GM18909 (cell line): Measurements from ENCODE around the gene INTS1.
A peak's percentile ranks its signal among the peaks of the same experiment; 100 is the strongest.

ENCODE experiments used
- ATAC-seq: cut with Tn5 transposase; IDR thresholded peaks from one replicate; pipeline ENCODE4 v1.9.1; 2021; ENCODE audit warnings: mild to moderate bottlenecking; ENCODE audit not compliant: unreplicated experiment, poor library complexity

Gene INTS1, protein sequence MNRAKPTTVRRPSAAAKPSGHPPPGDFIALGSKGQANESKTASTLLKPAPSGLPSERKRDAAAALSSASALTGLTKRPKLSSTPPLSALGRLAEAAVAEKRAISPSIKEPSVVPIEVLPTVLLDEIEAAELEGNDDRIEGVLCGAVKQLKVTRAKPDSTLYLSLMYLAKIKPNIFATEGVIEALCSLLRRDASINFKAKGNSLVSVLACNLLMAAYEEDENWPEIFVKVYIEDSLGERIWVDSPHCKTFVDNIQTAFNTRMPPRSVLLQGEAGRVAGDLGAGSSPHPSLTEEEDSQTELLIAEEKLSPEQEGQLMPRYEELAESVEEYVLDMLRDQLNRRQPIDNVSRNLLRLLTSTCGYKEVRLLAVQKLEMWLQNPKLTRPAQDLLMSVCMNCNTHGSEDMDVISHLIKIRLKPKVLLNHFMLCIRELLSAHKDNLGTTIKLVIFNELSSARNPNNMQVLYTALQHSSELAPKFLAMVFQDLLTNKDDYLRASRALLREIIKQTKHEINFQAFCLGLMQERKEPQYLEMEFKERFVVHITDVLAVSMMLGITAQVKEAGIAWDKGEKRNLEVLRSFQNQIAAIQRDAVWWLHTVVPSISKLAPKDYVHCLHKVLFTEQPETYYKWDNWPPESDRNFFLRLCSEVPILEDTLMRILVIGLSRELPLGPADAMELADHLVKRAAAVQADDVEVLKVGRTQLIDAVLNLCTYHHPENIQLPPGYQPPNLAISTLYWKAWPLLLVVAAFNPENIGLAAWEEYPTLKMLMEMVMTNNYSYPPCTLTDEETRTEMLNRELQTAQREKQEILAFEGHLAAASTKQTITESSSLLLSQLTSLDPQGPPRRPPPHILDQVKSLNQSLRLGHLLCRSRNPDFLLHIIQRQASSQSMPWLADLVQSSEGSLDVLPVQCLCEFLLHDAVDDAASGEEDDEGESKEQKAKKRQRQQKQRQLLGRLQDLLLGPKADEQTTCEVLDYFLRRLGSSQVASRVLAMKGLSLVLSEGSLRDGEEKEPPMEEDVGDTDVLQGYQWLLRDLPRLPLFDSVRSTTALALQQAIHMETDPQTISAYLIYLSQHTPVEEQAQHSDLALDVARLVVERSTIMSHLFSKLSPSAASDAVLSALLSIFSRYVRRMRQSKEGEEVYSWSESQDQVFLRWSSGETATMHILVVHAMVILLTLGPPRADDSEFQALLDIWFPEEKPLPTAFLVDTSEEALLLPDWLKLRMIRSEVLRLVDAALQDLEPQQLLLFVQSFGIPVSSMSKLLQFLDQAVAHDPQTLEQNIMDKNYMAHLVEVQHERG (N-terminal part only)

DNA sequence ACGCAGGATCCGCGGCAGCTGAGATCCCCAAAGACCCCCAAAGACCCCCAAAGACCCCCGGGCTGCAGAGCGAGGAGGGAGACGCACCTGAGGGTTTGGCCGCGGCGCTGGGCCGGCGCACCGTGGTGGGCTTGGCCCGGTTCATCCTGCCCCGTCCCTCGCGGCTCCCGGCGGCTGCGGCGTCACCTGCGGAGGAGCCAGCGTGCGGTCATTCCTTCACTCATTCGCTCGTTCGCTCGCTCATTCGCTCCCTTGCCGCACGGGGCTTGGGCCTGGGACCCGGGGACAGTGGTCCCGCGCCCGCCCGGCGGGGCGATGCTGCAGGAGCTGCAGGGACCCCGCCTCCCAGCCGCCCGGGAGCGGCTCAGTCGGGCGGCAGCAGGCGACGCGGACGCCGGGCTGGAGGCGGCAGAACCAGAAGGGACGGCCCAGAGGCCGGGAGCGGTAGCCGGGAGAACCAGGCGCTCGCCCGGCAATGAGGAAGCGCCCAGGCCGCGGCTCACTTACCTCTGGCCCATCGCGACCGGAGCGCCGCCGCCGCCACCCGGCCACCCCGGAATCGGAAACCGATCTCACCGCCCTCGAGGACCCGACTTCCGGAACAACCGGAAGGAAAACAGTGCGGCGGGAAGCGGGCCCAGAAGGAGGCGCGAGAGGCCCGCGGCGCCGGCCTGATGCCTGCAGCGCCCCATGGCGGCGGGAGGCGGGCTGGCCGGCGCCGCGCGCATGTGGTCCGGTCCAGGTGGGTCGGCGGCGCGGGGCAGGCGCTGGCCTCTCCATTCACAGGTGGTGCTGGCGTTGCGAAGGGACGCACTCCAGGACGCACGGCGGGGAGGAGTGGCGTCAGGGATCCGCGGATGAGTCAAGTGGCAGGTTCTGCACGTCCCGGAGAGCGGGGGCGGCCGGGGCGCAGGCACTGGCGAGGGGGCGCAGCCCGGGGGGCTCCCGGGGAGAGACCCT, at the start of gene INTS1:
Gene INTS1 (minus strand): TSS at position 574 of the 960 bp plus-strand sequence. CDS start 429 bp downstream, at position 145.
- peak; percentile 79 for ATAC-seq

DNA sequence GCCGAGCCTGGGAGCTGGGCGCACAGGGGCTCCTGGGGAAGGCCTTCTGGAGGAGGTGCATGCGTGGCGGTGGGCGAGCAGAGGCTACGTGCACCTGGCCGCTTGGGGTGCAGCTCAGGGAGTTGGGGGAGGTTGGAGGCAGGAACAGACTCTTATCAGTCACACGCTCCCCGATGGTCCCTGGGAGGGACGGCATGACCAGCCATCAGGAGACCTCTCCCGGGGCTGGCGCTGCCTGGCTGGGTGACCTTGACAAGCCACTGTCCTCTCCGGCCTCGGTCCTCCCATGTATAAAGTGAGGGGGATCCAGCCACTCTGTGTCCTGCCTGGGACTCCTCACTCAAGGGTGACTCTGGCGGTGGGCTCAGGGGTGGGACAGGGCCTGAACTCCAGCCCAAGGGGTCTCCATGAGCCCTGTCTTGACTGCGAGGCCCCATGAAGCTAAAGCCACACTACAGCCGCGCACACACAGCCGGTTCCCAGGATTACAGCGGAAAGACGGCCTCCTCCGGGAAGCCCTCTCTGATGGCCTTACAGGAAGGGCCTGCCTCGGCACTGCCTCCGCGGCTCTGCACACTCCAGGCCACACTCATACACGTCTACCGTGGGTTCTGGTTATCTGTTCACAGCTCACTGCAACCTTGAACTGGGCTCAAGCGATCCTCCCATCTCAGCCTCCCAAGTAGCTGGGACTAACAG, 49.5 kb upstream of the INTS1 start:
- ATAC-seq, result no peak

DNA sequence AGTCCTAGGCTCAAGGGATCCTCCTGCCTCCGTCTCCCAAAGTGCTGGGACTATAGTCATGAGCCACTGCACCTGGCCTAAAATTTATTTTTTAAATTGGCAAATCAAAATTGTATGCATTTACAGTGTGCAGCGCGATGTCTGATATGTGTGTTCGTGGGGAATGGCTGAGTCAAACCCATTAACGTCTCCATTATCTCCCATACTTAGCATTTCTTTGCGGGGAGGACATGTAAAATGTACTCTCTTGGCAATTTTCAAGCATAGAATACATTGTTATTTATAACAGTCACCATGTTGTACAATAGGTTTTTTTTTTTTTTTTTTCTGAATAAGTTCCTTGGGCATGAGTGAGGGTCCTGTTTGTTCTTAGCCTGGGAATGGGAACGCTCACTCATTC, 48.0 kb upstream of the INTS1 start:
- no peak for ATAC-seq

DNA sequence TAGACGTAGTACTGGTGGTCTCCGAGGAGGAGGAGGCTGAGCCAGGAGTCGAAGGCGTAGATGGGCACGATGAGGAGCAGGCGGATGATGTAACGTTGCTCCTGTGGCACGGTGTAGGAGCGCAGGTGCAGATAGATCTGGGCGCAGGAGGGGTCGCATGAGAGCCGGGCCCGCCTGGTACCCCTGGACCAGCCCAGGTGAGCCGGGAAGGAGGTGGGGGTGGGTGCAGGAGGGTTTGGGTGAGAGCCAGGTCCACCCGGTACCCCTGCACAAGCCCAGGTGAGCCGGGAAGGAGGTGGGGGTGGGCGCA, 46.6 kb upstream of the INTS1 start:
- no peak for ATAC-seq

DNA sequence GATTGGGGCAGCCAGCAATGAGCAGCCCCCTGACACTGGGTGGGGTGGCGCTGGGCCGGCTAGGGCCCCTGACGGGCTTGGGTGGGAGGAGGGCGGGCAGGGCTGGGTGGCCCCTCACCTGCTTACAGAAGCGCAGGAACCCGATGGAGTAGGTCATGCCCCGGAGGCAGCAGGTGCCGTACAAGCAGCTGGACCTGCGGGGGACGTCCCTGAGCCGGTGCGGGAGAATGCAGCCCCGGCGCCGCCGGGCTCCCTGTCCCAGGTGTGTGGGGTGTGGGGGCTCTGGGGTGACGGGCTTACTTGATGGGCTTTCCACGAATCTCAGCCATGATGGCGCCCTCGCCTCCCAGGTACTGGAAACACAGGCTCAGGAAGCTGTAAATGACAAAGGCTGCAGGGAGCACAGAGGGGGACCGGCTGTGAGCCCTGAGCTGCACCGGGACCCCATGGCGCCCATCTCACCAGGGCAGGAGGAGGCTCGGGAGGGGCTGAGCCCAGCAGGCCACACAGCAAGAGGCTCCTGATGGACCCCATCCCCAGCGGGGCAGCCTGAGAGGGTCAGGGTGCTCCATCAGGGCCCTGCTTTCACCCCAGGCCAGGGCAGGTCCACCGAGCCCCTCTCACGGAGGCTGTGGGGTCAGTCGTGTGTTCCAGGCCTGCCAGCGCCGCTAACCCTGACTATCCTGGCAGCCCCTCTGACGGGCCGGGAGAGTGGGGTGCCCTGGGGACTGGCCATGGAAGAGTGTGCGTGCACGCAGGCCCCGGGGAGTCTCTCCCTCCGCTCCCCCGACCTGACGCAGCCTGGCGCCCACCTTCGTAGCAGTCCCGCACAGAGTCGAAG, 46.0 kb upstream of the INTS1 start:
- no peak for ATAC-seq

DNA sequence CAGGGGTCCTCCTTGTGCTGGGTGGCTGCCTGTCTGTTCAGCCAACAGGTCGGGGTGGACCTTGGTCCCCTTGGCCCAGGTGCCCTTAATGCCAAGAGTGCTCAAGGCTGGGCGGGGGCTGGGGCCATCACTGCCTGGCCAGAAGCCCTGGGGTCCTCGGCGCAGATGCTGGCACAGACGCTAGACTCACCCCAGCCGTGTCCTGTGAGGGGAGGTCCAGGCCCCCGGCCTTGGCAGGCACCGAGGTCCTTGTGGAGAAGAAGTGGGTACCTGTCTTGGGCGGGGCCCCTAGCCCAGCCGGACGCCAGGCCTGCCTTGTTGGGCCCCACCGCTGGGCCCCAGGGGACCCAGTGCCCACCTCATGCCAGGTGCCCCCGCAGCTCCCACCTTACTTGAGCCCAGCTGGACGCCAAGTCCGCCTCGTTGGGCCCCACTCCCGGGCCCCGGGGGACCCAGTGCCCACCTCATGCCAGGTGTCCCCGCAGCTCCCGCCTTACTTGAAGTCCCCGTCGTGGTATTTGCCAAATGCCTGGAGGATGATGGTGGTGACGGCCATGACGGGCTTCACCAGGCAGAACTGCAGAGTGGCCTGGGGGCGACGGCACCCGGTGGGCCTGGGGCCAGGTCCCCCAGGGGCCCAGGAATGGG, 45.3 kb upstream of the INTS1 start:
- no peak for ATAC-seq

DNA sequence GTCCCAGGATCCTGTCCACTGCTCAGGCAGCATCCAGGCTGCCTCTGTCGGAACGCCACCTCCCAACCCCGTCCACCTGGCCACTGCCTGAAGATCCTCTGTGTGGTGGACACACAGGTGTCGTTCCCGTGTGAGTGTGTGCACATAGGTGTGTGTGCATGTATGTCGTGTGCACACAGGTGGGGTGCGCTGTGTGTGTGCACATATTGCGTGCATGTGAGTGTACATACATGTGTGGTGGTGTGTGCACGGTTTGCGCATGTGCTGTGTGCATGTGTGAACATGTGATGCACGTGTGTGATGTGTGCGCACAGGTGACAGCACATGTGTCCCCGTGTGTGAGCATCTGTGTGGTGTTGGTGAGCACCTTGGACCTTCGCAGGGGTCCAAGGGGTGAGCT, 44.8 kb upstream of the INTS1 start:
- no peak for ATAC-seq

DNA sequence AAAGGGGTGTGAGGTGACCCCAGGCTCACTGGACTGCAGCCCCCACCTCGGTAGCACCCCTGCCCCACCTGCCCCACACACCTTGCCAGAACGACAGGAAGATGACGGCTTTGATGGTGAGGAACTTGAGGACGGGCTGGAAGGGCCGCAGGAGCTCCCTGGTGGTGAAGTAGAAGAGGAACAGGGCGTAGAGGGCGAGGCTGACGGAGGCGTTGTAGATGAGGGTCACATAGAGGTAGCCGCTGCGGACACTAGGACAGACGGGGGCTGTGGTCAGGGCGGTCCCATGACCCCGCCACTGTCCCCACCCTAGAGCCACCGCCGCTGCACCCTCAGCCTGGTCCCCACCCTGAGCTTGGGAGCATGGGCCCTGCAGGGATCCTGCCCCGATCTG, 44.2 kb upstream of the INTS1 start:
- ATAC-seq, result no peak

DNA sequence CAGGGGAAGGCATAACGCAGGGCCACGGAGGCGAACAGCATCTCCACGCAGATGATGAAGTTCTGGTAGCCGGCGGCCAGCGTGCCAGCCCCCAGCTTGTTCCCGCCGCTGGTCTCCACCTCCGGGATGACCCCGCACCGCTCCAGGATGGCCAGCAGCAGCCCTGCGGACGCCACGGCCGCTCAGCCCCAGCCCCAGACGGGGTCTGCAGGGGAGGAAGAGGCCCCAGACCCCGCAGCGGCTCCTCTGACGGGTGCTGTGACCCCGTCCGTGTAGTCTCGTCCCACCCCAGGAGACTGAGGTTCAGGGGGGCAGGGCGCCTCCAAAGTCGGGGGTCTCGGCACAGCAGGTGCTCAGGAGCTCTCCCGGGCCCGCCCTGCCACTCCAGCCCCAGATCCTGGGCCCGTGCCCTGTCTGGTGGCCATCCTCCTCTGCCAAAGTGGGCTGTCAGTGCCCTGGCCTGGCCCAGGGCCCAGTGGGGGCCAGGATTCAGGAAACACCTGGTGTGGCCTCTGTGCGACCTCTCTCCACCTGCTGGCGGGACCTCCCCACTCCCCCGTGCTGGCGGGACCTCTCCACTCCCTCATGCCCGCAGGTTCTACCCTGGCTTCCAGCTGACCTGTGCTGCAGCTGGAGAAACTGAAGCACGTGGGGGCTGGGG, 43.7 kb upstream of the INTS1 start:
- ATAC-seq, result no peak

DNA sequence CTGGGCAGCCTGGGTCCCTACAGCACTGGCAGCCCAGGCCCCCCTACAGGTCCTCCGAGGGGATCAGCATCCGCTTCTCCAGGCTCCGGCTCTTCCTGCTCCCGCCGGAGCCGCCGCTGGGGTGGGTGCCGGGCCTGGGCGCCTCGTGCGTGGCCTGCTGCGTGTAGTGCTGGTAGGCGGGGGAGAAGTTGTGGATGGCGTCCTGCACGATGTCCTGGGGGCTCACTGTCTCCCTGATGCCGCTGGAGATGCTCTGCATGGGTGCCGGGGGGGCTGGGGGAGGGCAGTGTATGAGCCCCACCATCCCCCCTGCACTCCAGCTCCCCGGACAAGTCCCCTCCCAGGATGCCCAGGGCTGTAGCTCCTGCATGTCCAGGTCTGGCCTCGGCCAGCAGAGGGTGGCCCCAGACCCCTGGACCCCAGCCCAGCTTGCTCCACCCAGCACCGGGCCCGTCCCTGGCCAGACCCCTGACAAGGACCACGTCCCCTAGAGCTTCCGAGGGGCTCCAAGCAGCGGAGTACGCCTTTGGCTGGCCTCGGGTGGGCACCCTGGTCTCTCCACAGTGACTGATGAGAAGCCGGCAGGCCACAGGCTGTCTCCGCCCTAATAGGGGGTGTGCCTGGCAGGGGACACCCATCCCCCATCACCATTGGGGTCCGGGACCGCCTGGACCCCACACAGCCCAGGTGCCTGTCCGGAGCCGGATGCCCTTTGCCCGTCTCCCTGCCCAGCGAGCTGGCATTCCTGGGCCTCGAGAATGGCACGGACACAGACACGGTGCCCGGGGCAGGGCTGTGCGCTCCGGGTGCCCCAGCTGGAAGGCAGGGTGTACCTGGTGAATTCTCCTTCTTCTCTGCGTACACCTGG, 43.0 kb upstream of the INTS1 start:
- no peak for ATAC-seq

DNA sequence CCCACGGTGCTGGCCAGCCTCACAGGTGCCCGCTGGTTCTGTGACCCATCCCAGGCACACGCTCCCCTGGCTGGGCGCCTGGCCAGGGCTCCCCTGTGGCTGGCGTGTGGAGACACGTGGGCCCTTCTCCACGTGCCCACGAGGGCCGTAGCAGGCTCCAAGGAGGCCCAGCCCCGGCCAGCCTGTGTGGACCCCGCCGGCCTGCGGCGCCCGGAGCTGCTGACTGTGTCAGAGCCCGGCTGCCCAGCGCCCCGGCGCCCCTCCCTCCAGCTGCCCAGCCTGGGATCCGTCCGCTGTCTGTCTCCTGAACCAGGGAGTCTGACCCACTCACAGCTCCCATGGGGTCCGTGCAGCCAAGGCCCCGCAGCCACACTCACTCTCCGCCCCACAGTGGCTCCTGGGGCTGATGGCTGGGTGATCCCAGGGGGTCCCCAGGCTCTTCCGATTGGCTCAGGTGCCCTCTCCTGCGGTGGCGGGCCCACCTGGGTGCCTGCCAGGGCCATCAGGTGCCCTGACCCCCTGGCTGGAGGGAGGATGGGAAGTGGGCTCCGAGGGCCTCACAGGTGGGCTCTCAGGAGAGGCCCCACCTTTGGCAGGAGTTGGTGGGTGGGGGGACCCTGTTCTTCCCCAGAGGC, 42.2 kb upstream of the INTS1 start:
- ATAC-seq, result no peak

DNA sequence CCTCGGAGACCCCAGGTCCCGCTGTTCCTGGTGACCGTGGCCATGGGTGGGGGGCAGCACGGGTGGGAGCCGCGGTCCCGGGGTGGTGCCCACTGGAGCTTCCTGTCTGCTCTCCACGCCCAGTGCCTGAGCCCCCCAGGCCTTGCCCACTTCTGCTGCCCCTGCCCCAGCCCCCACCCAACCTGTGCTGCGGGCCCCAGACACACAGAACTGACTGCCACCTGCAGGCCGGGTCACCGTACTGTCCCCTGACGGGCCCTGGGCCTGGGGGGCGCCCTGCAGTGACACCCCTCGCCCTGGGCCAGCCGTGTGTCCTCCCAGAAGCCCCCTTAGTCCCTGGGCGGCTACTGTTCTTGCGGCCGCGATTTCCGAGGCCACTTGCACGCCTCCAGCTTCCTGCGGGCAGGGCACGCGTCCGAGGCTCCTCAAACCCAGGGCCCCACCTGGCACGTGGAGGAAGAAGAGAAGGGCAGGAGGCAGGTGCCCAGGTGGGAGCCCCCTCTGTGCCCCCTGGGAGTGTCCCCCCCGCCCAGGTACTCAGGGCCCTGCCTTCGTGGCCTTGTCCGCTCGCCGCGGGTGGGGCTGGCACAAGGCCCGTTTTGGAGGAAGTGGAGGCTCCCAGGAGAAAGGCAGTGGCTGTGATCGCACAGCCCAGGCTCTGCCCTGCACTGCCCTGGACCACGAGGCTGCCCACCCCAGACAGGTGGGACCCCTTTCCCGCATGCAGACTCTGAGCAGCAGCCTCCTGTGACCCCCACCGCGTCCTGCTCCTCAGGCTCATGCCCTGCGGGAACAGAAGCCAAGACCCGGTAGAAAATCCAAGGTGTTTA, 41.4 kb upstream of the INTS1 start:
- no peak for ATAC-seq

DNA sequence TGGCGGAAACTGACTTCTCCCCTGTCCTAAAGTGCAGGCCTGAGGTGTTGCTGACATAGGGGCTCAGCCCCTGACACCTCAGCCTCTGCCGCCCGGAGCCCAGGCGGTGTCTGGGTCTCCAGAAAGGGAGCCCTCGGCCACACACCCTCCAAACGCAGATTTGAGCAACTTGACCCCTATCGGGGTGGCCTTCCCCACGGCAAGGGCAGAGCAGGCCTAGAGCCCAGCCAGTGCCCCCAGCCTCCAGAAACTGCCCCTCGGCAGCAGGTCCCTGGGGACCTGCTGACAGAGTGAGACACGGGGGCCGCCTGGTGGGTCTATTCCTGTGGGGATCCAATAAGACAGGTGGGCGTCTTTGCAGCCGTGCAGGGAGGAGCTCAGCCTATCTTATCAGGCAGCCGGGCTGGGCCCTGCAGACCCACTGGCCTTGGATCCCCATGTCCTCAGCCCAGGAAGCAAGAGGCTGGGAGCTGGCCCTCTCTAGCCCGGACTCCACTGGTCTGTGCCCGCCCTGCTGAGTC, 40.8 kb upstream of the INTS1 start:
- ATAC-seq, result no peak

DNA sequence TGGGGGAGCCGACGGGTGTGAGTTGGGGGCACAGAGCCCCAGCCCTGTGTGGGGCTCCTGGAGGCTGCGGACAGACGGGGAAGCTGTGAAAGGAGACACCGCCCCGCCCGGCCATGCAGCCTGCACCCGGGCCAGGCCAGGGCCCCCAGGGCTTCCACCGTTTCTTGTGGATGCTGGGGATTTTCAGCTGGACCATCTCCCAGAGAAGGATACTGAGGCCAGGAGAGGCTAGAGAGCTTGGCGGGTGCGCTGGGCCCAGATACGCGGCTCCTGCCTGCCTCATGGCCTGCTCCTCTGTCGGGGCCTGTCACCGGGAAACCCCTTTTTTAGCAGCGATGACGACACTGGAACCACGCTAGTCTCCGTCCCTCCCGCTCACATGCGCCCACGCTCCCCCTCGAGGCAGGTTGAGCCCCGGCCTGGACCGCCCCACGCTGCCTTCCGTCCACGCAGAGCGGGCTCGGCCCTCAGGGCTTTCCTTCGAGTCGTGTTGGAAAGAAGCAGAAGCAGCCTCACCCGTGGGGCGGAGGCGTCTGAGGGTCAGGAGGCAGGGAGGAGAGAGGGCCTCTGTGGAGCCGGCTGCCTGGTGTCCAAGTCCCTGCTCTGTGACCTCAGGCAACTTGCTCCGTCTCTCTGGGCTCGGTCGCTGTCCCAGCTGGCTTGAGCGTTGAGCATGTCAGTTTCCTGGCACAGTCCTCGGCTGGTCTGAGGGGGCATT, 40.1 kb upstream of the INTS1 start:
- no peak for ATAC-seq
